GM18526 (cell line): ENCODE data around the gene MEP1B.

ENCODE experiments used
- POLR2A ChIP-seq: IDR thresholded peaks from 3 replicates; pipeline ENCODE4 v1.6.1; 2011; ENCODE audit not compliant: insufficient read length; ENCODE audit errors: extremely low read depth

Gene MEP1B

DNA sequence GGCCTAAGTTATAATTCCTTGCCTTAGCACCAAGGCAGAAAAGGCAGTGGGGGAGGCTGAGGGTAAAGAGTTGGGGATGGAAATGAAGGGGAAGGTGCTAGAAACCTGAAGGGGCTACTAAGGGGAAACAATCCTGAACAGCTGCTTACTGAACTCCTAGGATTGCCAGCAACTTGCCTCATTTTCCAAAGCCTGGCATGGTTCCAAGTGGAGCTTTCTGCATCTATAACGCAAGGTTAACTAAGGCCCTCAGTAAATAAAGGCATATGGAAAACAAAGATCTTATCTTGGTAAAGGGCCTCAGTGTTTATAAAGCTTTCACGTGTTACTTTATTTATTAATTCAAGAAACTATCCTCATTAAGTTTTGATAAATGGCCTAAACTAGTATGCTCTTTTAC, 10.9 kb downstream of the MEP1B start:
- no peak for TF ChIP-seq POLR2A

DNA sequence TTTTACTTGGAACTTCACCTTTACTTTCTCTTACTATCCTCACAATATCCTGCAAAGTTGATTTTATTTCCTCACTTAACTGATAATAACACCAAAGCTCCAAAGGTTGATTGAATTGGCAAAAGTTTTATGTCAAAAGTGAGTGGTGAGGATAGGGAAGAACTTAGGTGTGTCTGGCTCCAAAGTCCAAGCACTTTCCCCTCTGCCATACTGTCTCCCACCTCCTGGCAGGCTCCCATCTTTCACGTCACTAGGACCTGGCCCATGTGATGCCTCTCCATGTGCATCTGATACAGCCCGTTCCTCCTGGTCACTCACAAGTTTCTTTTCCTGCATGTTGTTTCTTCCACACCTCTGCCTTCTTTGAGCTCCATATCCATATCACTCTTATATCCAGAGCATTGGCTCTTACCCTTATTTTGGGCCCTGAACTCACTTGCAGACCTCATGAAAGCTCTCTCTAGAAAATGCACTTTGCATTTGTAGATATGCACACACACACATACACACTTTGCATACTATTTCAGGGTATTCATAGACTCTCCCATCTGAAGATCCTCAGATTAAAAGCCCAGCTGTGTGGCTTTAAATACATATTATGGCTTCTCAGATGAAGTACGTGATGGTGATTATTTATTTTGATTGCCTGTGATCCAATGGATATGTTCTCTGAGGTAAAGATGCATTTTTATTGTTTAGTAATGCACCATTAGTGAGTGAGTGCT, 12.3 kb downstream of the MEP1B start:
- TF ChIP-seq POLR2A = no peak

DNA sequence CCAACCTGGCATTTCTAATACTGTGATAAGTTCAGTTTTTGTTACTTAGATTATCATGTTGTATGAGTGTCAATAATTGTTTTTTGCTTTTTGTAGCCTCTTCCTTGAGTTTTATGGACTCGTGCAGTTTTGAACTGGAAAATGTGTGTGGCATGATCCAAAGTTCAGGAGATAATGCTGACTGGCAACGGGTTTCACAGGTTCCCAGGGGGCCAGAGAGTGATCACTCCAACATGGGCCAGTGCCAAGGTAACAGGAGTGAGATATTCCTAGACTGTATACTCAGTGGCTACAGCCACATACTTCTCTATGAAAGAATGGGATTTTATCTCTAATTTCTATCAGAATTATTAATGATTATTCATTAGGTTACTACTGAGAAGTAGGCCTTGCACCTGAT, 18.2 kb downstream of the MEP1B start:
- no peak for TF ChIP-seq POLR2A

DNA sequence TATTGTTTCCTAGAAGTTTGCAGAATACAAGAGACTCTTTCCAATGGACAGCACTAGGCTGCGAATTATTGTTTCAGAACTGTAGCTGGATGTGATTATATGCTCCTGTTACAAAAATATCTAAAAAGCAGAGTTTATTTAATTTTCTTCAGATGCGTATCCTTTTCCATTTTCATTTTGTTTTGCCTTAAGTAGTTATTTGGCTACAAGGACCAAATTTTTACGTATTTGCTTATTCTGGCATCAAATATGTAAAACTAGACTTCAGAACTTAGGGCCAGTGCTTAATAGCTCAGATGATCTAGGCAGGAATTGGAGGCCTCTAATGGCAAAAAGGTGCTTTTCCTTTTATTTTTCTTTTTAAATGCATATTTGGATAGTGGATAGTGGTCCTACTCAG, 18.7 kb downstream of the MEP1B start:
- no peak for TF ChIP-seq POLR2A

DNA sequence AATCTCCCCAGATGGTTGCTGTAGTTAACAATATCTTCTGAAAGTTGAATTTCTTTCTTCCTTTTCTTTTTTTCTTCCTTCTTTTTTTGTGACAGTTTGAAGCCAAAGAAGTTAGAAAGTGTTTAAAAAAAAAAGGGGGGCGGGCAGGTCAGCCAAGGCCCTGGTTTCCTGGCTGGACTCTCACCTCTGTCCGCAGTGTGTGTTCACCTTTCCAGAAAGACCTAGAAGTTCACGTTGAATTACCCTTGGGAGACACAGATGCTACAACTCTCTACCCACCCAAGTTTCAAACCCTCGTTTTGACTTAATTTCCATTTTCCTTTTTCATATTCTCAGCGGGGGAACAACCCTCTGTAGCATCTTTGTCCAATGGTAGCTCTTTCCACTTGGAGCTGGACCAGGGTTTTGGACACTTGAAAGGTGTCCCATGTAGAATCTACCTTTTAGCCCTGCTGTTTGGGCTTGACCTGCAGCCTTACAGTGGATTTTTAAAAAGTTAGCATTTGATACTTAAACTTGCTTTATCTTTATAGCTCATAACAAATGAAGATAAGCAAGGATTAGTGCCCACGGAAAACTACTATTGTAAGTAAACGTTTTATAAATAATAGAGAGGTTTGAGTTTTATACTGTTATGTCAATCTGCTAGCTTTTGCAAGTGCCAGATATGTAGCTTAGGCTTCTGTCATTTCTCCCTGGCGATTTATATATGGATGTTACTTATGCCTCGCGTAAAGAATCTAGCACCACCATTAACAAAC, 20.0 kb downstream of the MEP1B start:
- no peak for TF ChIP-seq POLR2A

DNA sequence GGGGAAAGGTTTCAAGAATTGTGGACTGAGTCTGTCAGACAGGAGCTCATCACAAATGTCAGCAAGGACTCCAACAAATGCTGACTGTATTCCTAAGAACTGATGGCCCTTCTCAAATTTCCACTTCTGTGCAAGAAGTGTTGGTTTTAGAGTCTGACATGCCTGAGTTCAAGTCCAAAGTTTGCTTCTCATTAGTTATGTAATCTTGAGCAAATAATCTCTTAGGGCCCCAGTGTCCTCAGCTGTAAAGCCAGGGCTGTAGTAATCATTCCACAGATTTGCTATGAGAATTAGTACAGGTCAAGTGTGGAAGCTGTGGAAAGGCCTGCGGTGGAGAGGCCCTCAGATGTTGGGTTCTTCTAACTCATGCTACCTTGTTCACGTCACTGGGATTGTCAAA, 23.9 kb downstream of the MEP1B start:
- no peak for TF ChIP-seq POLR2A

DNA sequence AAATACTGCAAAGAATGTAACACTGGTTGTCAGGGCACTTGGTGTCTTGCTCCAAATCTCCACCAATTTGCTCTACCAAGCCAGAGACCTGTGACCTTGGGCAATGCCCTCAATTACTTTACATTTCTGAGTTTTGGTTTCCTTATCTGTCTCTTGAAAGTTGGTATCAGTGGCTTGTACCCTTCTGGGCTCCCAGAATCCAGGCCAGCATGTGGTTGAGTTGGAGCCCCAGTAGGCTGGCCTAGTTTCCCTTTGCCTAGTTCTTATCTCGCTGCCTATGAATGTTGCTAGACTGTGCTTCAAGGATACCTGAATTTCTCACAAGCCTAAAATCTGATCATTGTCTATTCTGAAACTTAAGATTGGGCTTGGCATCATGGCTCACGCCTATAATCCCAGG, 26.6 kb downstream of the MEP1B start:
- no peak for TF ChIP-seq POLR2A

DNA sequence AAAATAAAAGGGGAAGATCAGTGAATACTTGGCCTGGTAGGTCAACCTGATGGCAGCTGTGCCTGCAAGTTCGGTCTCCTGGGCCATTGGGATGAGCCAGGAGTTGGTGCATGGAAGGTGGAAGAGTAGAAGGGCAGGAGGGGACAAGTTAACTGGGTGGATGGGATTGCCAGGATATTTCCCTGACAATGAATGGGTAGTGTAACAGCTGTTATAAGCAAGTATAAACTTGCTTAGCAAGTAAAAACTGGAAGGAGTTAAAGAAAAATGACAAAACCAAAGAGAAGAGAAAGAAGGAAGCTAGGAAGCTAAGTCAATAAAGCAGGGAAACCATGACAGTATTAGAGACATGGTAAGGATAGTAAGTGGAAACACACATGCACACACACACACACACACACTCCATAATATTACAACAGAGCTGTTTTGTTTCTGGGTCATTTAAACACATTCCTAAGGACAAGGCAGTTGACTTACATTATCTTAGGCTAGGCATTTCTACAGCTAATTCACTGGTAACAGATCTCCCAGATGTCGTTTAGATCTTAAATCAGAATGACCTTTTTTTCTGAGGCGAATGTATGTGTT, 29.7 kb downstream of the MEP1B start:
- TF ChIP-seq POLR2A = no peak

DNA sequence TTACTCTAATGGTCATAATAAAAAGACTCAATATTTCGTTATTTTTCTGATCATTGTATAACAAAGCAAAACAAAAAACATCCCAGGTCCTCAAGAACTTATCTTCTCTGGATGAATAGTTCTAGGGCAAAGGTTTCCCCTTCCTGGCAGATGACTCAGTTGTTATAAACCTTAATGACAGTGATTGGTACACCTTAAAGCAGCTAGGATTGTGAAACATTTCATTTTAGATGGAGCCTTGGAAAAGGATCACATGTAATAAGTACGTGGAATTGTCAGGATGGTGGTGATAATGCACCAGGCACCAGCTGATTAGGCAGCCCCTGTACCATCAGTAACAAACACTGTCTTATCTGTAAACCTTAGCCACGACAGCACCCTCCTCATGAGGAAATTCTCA, 47.2 kb downstream of the MEP1B start:
- TF ChIP-seq POLR2A = no peak

DNA sequence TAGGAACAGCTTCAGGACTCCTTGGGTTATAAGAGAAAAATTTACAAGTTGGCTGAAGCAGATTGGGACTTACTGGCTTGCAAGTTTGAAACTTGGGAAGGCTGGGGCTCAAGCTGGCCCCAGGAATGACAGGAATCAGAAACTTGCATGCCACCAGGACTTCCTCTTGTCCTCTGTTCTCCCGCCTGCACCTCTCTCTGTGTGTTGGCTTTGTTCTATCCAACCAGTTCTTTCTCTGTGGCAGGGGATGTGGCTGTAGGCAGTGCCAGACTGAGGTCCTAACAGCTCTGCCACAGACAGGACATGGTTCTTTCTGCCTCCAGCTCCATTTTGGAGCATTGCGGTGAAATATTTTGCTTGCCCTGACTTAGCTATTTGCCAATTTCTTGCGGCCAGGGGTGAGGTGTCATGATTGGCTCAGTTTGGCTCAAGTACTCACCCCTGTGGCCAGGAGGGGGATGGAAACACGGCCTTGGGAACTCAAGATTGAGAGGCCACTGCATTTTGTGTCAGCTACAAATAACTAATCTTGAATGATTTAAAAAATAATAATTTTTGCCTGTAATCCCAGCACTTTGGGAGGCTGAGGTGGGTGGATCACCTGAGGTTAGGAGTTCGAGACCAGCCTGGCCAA, 48.9 kb downstream of the MEP1B start:
- no peak for TF ChIP-seq POLR2A

DNA sequence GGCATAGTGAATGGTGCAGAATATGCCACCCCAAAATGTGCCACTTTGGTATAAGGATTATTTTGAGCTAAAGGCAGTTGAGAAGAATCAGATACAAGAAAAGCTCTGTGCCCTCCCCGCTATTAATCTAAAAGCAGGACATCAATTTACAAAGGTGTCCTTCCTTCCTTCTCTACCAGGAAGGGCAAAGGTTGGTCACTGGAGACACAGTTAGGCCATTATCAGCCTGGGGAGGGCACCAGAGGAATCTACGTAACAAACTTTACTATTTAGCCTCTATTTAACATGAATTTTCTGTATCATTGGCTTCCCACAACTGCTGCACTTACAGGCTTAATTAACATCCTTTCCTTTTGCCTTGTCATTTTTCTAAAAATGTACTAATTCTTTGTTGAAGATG, 52.6 kb downstream of the MEP1B start:
- TF ChIP-seq POLR2A = no peak

DNA sequence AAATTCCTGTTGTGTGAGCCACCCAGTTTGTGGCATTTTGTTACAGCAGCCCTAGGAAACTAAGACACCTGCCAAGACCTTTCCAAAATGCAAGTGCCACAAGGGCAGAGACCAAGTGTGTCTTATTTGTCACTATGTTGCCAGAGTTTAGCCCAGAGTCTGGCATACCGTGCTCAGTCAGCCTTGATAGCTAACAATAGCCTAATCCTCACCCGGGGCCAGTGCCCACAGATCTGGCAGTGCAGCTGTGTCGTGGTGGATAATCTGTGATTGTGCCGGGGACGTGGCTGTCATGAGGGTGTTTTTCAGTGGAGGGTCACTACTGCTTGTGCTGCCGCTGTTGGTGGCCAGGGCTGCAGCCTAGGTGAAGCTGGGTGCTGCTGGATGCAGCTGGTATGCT, 53.5 kb downstream of the MEP1B start:
- TF ChIP-seq POLR2A = no peak

DNA sequence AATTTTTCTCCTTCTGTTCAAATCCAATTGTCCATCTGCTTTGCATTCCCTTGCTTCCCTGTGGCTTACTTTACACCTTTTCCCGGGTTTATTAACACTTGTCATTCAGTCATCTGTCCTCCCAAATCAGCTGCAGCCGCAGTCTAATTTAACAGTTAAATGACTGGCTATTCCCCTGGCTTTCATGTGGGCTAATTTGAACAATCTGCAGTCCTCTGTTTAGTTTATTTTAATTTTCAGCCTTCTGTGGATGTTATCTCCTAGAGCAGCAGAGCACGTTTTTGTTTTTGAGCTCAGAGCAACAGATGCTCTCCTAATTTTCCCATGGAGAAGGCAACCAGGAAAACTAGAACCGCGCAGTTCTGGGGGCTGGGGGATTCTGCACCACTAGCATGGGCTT, 55.0 kb downstream of the MEP1B start:
- TF ChIP-seq POLR2A = no peak

DNA sequence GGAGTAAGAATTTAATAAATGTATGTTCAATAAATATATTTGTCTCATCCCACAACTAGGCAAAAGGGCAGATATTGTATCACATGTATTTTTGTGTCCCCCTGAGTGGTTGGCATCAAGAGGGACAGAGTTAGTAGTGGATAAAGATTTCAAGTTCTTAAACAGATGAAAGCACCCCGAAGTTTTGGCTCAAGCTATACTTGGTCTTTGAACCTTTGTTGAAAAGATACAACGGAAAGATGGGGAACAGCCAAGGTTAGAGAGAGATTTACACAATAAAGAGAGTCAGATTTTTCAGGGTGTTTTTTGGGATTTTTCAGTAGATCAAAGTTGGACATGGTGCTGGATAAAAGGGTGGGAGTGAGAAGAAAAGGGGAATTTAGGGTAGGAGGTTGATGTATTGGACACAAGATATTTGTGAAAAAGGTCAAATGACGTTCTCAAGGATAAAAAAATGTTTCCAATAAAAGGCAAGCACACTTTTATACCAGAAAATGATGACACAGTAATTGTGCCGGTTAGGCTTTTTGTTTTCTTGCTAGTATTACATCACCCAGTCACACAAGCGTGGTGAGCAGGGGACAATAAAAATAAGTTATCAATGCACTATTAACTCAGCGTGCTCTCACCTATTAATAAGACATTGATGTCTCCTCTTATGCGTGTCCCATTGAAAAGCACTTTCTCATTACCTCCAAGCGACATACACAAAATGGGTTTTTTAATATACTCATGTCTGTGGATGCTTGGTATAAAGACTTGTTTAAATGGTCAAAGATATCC, 59.5 kb downstream of the MEP1B start:
- TF ChIP-seq POLR2A = no peak

DNA sequence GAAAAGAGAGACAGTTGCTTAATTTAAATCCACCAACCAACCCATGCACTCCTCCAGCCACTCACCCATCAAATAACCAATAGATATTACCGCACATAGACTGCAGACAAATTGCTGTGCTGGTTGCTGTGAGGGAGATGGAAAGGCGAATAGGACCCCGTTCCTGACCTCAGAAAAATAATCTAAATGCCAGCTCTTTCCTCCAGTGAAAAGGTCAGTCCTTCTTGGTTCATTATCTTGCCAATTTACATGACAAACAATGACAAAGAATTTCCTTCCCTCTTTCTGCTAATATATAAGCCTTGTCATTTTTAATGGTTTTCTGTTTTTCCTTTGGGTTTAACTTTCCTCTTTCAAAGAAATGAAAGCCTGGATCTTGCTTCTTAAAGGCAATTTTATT, 61.6 kb downstream of the MEP1B start:
- no peak for TF ChIP-seq POLR2A
